ENCODE data around the gene MEIKIN.
A peak's percentile ranks its signal among the peaks of the same experiment; 100 is the strongest.

Gene MEIKIN

DNA sequence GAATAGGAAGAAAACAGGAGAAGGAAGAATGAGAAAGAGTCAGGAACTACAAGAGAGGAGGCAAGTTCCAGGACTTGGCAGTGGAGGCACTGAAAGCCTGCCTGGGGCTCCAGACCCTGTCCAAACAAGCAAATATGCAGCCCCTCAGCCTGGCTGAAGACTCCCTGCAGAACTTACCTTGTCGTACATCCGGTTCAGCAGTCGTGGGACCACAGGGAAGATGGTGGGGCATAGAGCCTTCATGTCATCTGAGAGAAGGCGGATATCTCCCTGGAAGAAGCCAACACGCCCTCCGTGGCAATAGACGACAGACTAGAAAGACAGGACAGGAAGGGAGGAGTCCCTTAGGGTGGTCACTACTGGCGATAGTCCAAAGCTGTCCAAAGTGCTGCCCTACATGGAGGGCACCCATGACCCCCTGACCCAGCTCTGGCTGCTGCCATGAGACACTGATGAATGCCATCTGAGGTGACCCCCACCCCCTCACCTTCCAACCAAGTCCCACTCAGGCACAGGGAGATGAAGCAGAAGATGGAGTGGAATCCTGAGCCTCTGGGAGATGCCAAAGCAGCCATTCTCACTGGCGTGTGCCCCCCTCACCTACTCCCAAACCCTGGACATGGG is 27.7 kb upstream of the MEIKIN start:
- DNase-seq (ENCODE audit: low read depth): no peak

DNA sequence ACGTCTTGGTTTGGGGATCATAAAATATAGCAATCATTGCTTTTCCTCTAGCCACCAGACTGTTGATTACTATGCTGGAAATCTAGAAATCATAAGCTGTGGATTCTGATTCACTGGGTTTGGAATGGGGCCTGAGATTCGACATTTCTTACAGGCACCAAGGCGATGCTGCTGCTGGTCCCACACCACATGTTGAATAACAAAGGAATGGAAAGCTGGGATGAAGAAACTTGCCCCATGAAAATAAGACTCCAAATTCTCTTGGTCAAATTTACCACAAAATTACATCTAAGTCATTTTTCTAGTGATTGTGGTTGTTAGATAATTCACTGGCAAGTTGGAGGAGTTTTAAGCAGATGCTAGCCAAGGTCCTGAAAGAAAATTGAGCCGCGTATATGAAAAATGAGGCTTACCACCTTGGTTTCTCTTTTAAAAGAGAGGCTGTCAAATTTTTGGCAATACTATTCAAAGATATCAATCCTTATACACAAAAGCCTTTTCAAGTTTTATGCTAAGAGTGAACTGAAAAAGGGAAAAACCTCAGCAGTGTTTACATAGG is 23.0 kb upstream of the MEIKIN start:
- peak; percentile 45 for DNase-seq (ENCODE audit: low read depth)

DNA sequence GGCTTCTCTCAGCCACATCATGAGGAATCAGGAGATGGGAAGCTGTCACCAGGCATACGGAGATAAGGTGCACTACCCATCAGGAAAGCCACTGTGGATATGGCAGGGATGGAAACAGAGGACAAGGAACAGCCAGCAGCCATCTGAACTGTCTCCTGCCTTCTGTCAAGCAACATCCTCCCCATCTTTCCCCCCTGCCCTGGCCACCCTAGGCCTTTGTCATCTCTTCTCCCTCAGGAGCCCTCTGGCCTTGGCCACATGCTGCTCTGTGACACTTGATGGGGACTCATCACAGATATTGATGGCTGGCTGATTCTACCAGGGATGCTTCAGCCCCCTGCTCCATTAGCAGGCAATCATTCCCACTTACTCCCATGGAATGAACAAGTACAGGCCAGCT is 21.1 kb upstream of the MEIKIN start:
- no peak for DNase-seq (ENCODE audit: low read depth)

DNA sequence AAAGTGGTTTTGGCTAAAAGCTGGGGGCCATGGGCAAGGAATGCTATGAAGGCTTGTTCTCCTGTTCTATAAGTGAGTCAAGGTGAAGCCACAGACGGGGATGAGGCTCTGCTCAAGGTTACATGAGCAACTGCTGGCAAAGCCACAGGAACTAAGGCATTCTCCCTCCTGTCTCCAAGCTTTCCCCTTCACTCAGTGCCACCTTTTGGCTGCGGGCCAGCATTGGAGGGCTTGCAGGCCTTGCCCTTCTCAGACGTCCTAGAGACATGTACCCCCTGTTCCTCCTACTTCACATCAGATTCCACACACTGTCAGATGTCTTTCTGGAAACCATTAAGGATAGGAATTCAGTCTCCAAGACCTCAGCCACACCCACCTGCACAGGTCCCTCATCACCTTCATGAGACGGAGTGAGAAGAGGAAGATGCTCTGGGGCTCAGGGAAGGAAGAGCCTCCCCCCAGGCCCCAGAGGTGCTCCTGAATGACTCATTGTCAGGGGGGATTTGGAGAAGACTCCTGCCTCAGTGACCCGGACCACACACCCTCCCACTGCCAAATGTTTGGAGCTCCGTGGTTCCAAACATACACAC is 20.5 kb upstream of the MEIKIN start:
- DNase-seq (ENCODE audit: low read depth): no peak

DNA sequence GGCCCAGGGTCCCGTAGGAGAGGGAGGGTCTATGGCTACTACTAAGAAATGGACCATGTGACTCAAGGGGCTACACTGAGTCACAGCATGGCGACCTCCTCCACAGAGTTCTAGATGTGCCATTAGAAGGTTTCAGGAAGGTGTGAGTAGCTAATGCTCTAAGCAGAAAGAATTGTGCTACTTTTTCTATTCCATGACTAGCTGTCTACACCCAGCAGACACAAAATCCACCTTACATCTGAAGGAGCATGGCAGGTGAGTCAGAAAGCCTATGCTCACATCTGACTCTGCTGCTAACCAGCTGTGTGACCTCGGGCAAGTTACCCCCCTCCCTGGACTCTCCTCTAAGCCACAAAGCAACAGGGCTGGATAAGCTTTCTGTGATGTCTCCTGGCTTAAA is 14.4 kb upstream of the MEIKIN start:
- DNase-seq (ENCODE audit: low read depth): no peak

DNA sequence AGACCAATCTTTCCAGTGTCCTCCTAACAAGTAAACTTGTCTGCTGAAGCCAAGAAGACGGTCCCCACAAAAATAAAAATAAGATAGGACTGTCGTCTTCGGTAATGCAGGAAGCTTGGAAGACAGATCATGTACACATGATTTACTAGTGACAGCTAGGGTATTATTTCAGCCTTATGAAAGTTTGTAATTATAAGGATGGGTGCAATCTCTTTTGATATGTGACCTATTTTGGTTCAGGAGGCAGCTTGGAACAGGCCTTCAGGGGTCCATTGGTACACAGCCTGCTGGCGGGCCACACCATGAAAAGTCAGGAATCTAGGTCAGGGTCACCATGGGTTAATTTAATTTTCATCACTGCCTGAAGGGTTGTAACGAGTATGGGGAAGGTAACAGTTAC is 13.7 kb upstream of the MEIKIN start:
- no peak for DNase-seq (ENCODE audit: low read depth)

DNA sequence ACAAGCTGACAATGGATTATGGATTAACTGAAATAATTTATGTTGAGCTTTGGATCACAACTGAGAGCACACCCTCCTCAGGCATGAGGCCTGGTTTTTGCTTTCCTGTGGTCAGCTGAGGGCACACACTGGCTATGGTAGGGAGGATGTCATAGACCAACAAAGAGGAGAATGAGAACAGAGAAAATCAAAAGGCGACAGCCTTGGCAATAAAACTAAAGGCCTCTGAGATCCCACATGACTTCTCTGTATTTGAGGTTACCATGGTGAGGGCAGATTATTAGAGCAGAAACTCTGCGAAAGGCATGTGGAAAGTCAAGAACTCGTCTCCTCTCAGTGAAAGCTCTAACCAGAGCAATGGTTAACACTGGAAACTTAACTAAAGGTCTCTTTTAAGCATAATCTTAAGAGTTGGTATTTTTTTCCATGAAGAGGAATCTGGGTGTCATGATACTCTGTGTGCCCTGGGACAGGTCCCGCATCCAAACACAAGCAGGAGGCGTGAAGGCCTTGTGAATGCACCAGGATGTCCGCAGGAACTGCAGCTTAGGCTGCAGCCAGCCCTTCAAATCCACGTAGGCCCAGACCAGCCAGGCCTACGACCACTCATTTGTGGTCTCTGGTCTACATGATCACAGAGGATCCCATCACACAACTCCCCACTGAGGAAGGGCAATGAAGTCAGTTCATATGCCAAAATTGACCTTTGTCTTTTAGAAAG is 12.4 kb upstream of the MEIKIN start:
- DNase-seq (ENCODE audit: low read depth): no peak

DNA sequence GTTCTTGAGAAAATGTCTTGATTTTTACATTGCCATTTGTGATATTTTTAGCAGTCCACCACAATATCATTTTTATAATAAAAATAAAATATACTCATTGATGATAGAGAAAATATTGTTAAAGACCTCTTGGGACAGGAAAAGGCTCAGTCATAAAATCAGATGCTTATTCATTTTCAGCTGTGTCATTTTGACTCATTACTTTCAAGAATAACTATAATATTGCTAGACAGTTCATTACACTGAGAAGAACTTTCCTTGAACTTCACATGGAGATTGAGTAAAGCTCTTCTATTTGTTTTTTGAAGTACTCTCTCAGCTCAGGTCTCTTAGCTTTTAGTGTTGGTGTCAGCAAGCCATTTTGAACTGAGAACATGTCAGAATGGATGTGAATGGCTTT is 8.5 kb upstream of the MEIKIN start:
- no peak for DNase-seq (ENCODE audit: low read depth)

DNA sequence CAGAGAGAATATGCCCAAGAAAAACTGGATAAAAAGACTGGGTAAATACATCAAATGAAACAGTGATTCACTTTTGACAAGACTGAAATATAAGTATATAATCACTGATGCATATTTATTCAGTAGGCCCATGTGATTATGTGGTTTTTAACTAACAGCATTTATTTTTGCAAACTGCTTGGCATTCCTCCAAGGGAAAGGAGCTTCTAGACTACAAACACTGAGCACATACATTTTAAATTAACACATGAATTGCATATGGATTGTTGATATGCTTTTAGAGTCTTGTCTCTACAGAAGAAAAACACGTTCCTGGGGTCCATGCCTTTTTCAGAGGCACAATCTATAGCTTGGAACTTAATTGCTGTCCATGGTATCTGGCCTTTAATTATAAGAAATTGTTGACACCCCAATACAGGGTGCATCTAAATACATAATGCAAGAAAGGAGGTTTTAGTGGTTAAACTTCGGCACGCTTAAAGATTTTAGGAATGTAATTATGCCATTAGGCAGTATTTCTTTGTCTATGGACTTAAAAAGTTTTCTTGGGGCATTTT is 6.9 kb upstream of the MEIKIN start:
- no peak for DNase-seq (ENCODE audit: low read depth)

DNA sequence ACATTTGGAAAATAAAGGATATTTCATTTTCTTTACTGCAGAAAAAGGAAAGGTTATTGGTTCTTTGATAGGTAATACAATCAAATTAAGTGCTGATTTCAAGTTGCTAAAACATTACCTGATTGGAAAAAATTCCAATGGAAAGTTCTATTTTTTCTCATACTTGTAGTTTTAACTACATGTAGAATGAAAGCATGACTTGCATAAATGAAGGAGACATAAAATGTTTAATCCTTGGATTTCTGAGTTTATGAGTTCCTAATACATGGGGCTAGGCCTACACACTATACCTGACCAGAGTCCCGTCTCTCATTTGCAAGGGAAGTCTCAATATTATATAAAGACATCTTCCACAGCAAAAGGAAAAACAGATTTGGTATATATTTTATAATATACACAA is 5.2 kb upstream of the MEIKIN start:
- no peak for DNase-seq (ENCODE audit: low read depth)

DNA sequence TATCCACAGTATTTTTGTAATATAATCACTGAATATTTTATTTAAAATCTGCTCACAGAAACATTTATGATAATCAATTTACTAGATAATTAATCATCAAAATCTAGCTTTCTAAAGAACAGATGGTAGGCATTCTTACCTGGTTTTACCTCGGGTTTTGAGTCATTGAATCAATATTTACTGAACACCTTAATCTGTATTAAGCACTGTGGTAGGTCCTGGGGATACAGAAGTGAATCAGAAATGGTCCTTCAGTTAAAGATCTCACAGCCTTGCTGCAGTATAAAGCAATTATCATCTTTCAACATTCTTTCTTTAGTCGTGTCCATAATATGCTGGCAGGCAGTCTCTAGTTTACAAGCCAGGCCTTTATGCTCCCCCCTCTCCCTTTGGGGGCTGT is 2.0 kb upstream of the MEIKIN start:
- DNase-seq (ENCODE audit: low read depth): no peak

DNA sequence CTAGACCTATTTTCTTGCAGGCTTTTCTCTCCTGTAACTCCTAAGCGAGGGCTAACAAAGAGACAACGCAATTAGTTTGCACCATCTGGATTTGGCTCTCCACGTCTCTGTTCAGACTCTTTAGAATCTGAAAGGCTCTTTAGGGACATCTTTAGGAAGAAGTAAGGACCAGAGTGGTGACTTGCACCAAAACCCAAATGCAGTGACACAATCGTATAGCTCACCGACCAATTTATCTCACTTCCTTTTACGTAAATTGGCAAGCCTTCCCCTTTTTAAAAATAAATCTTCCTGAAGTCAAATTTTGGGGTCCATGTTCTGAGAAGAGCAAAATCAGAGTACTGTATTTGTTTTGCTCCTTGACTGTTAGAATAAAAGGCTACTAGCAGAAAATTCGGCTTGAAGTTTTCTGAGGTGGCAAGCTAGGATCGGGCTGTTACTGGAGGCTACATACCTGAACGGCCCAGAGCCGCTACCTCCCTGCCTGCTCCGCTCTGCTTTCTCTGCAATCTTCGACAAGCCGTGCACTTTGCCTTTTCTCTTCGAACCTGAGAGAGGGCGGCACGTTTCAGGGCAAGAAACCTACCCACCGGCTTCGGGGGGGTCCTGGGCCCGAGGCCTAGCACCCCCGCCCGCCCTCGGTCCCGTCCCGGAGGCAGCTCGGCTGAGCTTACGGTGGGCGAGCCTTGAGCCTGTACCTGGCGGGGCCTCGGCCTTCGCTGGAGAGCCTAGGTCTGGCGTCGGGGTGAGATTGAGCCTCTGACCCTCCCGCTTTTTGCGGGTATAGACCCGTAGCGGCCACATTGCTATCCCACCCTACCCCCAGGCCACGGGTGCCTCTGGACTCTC is 537 bp downstream of the MEIKIN start:
- DNase-seq (ENCODE audit: low read depth): no peak

DNA sequence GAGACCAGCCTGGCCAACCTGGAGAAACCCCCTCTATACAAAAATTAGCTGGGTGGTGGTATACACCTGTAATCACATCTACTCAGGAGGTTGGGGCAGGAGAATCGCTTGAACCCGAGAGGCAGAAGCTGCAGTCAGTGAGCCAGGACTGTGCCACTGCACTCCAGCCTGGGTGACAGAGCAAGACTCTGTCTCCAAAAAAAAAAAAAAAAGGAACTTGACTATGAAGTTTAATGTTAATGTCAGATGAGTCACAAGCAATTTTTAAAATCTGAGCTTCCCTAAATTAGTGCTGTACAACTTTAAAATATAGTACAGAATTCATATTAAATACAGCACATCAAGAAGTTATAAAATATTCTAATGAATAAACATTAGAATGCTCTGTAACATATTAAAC is 1.5 kb downstream of the MEIKIN start:
- DNase-seq (ENCODE audit: low read depth): no peak

DNA sequence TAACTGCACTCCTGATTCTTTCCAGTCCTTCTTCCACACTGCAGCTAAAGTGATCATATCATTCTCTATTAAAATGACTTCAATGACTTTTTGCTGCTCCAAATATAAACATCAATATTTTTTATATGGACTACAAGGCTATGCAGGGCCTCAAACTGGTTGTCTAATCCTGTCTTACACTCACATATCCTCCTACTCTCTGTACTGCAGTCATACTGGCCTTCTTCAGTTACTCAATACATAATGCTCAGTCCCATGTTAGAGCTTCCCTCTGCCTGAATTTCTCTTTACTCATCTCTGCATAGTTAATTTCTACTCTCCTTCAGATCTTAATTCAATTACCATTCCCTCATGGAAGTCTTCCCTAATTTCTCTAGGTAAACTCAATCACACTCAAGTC is 3.4 kb downstream of the MEIKIN start:
- DNase-seq (ENCODE audit: low read depth): no peak

DNA sequence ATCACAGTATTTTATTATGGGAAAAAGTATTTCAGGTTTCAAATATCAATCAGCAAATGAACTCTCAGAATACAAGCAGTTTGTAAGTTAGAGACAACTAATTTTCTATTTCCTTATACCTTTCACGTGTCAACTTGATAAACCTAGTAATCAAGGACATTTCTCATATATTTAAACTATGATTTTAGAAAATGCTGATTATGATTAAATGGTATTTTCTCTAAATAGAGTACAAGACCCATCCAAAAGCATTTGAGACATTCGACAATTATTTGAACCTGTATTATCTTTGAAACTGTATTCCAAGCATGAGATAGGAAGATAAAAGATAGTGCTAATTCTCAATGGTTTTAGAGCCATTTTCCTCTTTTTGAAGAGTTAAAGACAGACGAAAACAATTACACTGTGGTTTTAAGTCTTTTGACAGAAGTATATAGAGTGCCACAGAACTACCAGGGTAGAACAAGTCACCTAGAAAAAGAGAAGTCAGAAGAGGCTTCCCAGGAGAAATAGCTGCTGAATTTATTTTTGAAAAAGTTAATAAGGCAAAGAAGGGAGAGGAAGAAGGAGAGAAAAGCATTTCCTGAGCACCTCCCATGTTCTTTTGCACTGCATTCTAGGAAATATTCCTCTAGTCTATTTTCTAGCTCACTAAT is 5.6 kb downstream of the MEIKIN start:
- DNase-seq (ENCODE audit: low read depth): no peak

DNA sequence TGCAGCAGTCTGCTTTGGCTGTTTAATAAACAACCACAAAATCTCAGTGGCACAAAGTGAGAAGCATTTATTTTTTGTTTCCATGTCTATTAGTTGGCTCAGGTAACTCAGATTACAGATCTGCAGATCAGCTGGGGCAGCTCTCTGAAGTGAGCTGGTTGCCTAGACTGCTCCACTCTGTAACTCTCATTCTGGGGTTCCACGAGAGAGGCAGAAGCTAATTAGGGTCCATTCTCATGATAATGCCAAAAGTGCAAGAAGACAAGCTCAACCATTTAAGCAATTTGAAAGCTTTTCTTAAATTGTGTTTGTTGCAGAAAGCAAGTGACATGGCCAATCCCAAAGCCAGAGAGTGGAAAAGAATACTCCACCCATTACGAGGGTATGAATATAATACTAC is 13.2 kb downstream of the MEIKIN start:
- no peak for DNase-seq (ENCODE audit: low read depth)

DNA sequence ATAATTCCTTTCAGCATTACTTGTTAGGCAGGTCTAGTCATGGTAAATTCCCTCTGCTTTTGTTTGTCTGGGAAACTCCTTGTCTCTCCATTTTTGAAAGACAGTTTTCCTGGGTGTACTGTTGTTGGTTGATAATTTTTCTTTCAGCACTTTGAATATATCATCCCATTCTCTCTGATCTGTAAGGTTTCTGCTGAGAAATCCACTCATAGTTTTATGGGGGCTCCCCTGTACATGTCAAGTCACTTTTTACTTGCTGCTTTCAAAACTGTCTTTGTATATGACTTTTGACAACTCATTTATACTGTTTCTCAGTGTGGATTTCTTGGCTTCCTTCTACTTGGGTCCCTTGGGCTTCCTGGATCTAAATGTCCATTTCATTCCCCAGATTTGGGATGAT is 16.5 kb downstream of the MEIKIN start:
- DNase-seq (ENCODE audit: low read depth): no peak

DNA sequence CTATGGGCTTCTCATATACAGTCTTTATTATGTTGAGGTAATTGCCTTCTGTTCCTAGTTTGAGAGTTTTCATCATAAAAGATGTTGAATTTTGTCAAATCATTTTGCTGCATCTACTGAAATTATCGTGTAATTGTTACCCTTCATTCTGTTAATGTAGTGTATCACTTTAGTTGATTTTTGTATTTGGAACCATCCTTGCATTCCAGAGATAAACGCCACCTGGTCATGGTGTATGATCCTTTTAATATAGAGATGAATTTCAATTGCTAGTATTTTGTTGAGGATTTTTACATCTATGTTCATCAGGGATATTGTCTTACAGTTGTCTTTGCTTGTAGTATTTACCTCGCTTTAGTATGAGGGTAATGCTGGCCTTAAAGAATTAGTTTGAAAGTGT is 19.3 kb downstream of the MEIKIN start:
- no peak for DNase-seq (ENCODE audit: low read depth)

DNA sequence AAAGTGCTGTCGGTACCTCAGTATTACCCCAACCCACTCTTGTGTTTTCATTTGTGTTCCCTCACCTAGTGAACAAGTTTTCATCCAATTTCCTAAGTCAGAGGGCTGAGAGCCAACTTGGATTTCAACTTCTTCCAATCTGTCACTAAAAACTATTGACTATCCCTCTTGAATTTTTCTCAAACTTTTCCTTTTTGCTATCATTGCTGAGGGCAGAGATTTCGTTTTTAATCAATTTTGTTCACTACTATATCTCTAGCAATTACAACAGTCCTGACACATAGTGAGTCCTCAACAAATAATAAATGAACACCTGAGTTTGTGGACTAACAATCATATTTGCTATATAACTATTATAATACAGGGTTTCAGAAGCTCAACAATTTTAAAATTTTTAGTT is 29.0 kb downstream of the MEIKIN start:
- DNase-seq (ENCODE audit: low read depth): no peak

DNA sequence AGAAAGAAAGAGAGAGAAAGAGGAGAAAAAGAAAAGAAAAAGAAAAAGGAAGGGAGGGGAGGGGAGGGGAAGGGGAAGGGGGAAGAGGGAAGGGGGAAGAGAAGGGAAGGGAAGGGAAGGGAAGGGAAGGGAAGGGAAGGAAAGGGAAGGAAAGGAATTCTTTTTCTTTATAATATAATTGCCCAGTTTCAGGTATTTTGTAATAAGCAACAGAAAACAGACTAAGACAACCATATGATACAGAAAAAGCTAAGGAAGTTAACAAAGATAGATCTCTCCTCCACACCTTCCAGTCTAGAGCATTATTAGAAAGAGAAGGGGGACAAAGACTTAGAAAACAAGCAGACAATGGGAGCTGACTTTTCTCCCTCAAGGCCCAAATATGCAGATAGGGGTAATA is 31.0 kb downstream of the MEIKIN start:
- no peak for DNase-seq (ENCODE audit: low read depth)

DNA sequence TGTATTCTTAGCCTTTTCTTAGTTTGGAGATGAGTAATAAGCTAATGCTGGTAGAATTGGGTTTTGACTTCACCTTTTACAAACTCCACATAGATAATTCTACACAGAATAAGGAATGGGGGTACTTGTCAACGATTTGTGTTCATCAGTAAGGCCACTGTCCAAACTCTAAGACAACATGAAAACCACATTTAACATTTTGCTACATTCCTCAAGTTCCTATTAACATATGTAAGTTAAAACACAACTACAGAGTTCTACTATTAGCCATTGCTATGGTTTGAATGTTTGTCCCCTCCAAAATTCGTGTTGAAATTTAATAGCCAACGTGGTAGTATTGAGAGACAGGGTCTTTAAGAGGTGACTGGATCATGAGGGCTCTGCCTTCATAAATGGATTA is 31.9 kb downstream of the MEIKIN start:
- DNase-seq (ENCODE audit: low read depth): no peak

DNA sequence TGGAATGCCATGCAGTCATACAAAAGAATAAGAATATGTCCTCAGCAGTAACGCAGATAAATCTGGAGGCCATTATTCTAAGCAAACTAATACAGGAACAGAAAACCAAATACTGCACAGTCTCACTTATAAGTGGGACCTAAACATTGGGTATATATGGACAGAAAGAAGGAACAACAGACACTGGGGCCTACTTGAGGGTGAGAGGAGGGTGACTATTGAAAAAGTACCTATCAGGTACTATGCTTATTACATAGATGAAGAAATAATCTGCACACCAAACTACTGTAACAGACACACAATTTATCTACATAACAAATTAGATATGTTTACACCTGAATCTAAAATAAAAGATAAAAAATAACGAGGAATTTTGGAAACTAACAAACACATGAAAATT is 38.8 kb downstream of the MEIKIN start:
- DNase-seq (ENCODE audit: low read depth): no peak

All from stromal cell of bone marrow (primary cell).